ENCODE measurements around the gene TJP2. TPM values are rescaled to one million over a fixed set of nuclear protein-coding genes. Genes with fewer than 3 reads are reported as not detected.

The TJP2 gene
- total RNA-seq, 1 donor from 2014 or later: 6.0 TPM

GRCh38 chr9:69314547-69314946 is 140.5 kb downstream of the TJP2 start:
- Mint-ChIP-seq H3K4me3 (ENCODE audit: unreplicated experiment) (no peak overlapping the region), H3K36me3 (ENCODE audit: unreplicated experiment) (peaks cover 29% of the 10 kb centered on the region), H3K4me1 (ENCODE audit: low read depth, unreplicated experiment) (peaks cover 9% of the 10 kb centered on the region), H3K9me3 (ENCODE audit: unreplicated experiment) (peaks cover 15% of the 10 kb centered on the region), H3K27me3 (ENCODE audit: unreplicated experiment) (peaks cover 4% of the 10 kb centered on the region), H3K27ac (ENCODE audit: unreplicated experiment) (no peak overlapping the region)
- TF ChIP-seq CTCF (IDR thresholded peaks at IDR 0.05; ENCODE audit: partially characterized antibody, unreplicated experiment): no peak
- DNase-seq: no peak

GRCh38 chr9:69317081-69317480 is 143.0 kb downstream of the TJP2 start:
- Mint-ChIP-seq H3K36me3 (ENCODE audit: unreplicated experiment) (peaks cover 22% of the 10 kb centered on the region), H3K27me3 (ENCODE audit: unreplicated experiment) (peaks cover 4% of the 10 kb centered on the region), H3K4me1 (ENCODE audit: low read depth, unreplicated experiment) (peaks cover 11% of the 10 kb centered on the region), H3K4me3 (ENCODE audit: unreplicated experiment) (no peak overlapping the region), H3K9me3 (ENCODE audit: unreplicated experiment) (peaks cover 9% of the 10 kb centered on the region), H3K27ac (ENCODE audit: unreplicated experiment) (no peak overlapping the region)
- no peak for DNase-seq
- no peak for TF ChIP-seq CTCF (IDR thresholded peaks at IDR 0.05; ENCODE audit: partially characterized antibody, unreplicated experiment)

- Mint-ChIP-seq H3K36me3 (ENCODE audit: unreplicated experiment) (peaks cover 16% of the 10 kb centered on the region), H3K27me3 (ENCODE audit: unreplicated experiment) (peaks cover 4% of the 10 kb centered on the region), H3K27ac (ENCODE audit: unreplicated experiment) (no peak overlapping the region), H3K4me1 (ENCODE audit: low read depth, unreplicated experiment) (peaks cover 11% of the 10 kb centered on the region), H3K4me3 (ENCODE audit: unreplicated experiment) (no peak overlapping the region), H3K9me3 (ENCODE audit: unreplicated experiment) (peaks cover 5% of the 10 kb centered on the region)
- no peak for TF ChIP-seq CTCF (IDR thresholded peaks at IDR 0.05; ENCODE audit: partially characterized antibody, unreplicated experiment)
- DNase-seq: no peak
Measured at GRCh38 chr9:69317894-69318293, 143.8 kb downstream of the TJP2 start.

- Mint-ChIP-seq H3K27me3 (ENCODE audit: unreplicated experiment) (peaks cover 10% of the 10 kb centered on the region), H3K4me3 (ENCODE audit: unreplicated experiment) (no peak overlapping the region), H3K4me1 (ENCODE audit: low read depth, unreplicated experiment) (peaks cover 11% of the 10 kb centered on the region), H3K27ac (ENCODE audit: unreplicated experiment) (no peak overlapping the region), H3K36me3 (ENCODE audit: unreplicated experiment) (peaks cover 7% of the 10 kb centered on the region), H3K9me3 (ENCODE audit: unreplicated experiment) (no peaks in the 10 kb centered on the region)
- DNase-seq: no peak
- TF ChIP-seq CTCF (IDR thresholded peaks at IDR 0.05; ENCODE audit: partially characterized antibody, unreplicated experiment): no peak
Measured at GRCh38 chr9:69319324-69320025, 145.4 kb downstream of the TJP2 start.

GRCh38 chr9:69322256-69322655 is 148.2 kb downstream of the TJP2 start:
- Mint-ChIP-seq H3K27ac (ENCODE audit: unreplicated experiment) (no peak overlapping the region), H3K4me3 (ENCODE audit: unreplicated experiment) (no peak overlapping the region), H3K9me3 (ENCODE audit: unreplicated experiment) (no peaks in the 10 kb centered on the region), H3K4me1 (ENCODE audit: low read depth, unreplicated experiment) (peaks cover 11% of the 10 kb centered on the region), H3K36me3 (ENCODE audit: unreplicated experiment) (peaks cover 4% of the 10 kb centered on the region), H3K27me3 (ENCODE audit: unreplicated experiment) (peaks cover 18% of the 10 kb centered on the region)
- no peak for TF ChIP-seq CTCF (IDR thresholded peaks at IDR 0.05; ENCODE audit: partially characterized antibody, unreplicated experiment)
- no peak for DNase-seq
